ENCODE results near the gene FOXR1.
A peak's percentile ranks its signal among the peaks of the same experiment; 100 is the strongest.

FOXR1 gene

DNA sequence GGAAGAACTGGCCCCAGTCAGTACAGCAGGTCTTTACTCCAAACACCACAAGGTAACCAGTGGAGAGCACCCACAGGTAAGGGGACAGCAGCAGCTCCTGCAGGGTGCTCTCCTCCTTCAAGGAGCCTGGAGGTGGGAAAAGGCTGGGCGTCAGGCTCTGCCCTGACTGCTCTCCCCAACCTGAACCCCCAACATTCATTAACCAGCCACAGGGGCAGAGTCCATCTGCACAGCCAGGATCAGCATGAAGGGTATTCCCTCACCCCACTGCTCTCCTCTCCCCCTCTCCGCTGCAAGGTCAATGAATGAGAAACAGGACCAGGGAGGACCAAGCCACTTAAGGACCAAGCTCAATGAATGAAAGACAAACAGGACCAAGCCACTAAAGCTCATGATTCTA lies 55.4 kb downstream of the FOXR1 start:
- H3K4me2 ChIP-seq (ENCODE audit: insufficient read depth, low read length, poor library complexity, severe bottlenecking) = no peak overlapping the region
- H4K91ac ChIP-seq (ENCODE audit: low read depth, low read length, poor library complexity) = no peak overlapping the region
- H3K18ac ChIP-seq (ENCODE audit: low read length) = no peak overlapping the region
- H3K14ac ChIP-seq (ENCODE audit: low read length) = no peak overlapping the region
- H4K8ac ChIP-seq (ENCODE audit: low read depth, low read length) = no peak overlapping the region
- no peak overlapping the region for H2BK12ac ChIP-seq (ENCODE audit: low read length)
- H2AK5ac ChIP-seq (ENCODE audit: low read depth, low read length) = no peak overlapping the region
- no peak overlapping the region for H3K27ac ChIP-seq (replicated peaks; ENCODE audit: low read length)
- H2BK120ac ChIP-seq (ENCODE audit: low read depth, low read length) = no peak overlapping the region
- no peak overlapping the region for H2BK5ac ChIP-seq (ENCODE audit: low read length)
- H3K23ac ChIP-seq (ENCODE audit: low read depth, low read length, poor library complexity) = no peak overlapping the region
- H3K4me3 ChIP-seq (ENCODE audit: low read length in 2 of 2) = no peak overlapping the region
- H3K4me1 ChIP-seq (ENCODE audit: control insufficient read depth in 2 of 2, insufficient read depth in 1 of 2, low read depth in 1 of 2, low read length in 2 of 2) = peaks cover 6 to 12% of the 10 kb centered on the region in 2 donors
- H3K9me3 ChIP-seq (replicated peaks in 1 of 2; ENCODE audit: control insufficient read depth in 2 of 2, insufficient read depth in 1 of 2, low read depth in 1 of 2, low read length in 2 of 2) = no peaks in the 10 kb centered on the region
- no peak for DNase-seq (ENCODE audit: low spot score)
- no CpG with 5 or more reads among the region's 2 CpGs for WGBS, 2 donors (ENCODE audit: extremely low coverage in 2 of 2, insufficient read length in 2 of 2, insufficient replicate concordance in 1 of 2)
- H3K27me3 ChIP-seq (ENCODE audit: control insufficient read depth in 3 of 3, insufficient read depth in 3 of 3, low read depth in 1 of 3, low read length in 3 of 3) = no peaks in the 10 kb centered on the region
- no peak overlapping the region for H2AFZ ChIP-seq (ENCODE audit: low read length)
- peaks cover 19% of the 10 kb centered on the region for H3K79me1 ChIP-seq (ENCODE audit: low read depth, low read length)
- no peak overlapping the region for H3K9ac ChIP-seq (ENCODE audit: low read depth, low read length, poor library complexity)
- H3K4ac ChIP-seq (ENCODE audit: low read length) = no peak overlapping the region
- H2BK15ac ChIP-seq (ENCODE audit: low read length) = no peak overlapping the region
- H3K36me3 ChIP-seq (replicated peaks in 1 of 2; ENCODE audit: control insufficient read depth in 2 of 2, insufficient read depth in 2 of 2, low read length in 2 of 2) = peaks cover 51 to 72% of the 10 kb centered on the region in 2 donors

DNA sequence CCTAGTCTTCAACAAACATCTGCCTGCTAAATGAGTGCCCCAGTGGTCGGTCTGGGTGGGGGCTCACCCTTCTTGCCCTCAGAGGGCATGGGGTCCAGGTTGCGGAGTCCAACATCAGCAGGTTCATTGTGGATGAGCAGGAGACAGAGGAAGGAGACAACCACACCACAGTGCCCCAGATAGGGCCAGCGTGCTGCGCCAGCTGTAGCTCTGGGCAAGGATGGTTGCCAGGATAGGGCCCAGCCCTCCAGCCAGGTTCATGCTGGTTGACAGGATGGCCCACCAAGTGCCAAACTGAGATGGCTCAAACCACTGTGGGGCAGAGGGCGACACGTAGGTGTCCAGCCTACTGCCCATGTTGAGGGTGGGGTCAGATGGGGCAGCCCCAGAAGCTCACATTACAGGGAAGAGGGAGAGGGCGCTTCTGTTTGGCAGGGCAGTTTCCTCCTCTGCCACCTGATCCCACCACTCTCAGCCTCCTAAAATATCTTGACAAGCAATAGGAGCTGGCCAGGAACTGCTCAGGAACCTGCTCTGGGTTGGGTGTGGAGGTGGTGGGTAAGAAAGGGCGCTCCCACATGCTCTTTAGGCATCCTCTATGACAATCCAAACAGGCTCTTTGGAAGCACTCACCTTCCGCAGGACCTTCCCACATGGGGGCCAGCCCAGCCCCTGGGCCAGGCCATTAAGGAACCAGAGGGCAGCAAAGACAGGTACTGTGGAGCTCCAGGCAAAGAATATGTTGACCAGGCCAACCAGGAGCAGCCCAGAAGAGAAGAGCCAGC lies 56.2 kb downstream of the FOXR1 start:
- Histone ChIP-seq H3K79me1 (ENCODE audit: low read depth, low read length) (peaks cover 19% of the 10 kb centered on the region), H3K27ac (replicated peaks; ENCODE audit: low read length) (no peak overlapping the region), H2AK5ac (ENCODE audit: low read depth, low read length) (no peak overlapping the region), H2BK12ac (ENCODE audit: low read length) (no peak overlapping the region), H3K9ac (ENCODE audit: low read depth, low read length, poor library complexity) (no peak overlapping the region), H4K91ac (ENCODE audit: low read depth, low read length, poor library complexity) (no peak overlapping the region), H3K4me3 (ENCODE audit: low read length in 2 of 2) (no peak overlapping the region), H2BK5ac (ENCODE audit: low read length) (no peak overlapping the region), H3K36me3 (replicated peaks in 1 of 2; ENCODE audit: control insufficient read depth in 2 of 2, insufficient read depth in 2 of 2, low read length in 2 of 2) (peaks cover 48 to 64% of the 10 kb centered on the region in 2 donors), H3K4me1 (ENCODE audit: control insufficient read depth in 2 of 2, insufficient read depth in 1 of 2, low read depth in 1 of 2, low read length in 2 of 2) (peaks cover 6 to 12% of the 10 kb centered on the region in 2 donors), H2BK15ac (ENCODE audit: low read length) (no peak overlapping the region), H3K14ac (ENCODE audit: low read length) (no peak overlapping the region), H2AFZ (ENCODE audit: low read length) (no peak overlapping the region), H2BK120ac (ENCODE audit: low read depth, low read length) (no peak overlapping the region), H3K9me3 (replicated peaks in 1 of 2; ENCODE audit: control insufficient read depth in 2 of 2, insufficient read depth in 1 of 2, low read depth in 1 of 2, low read length in 2 of 2) (no peaks in the 10 kb centered on the region), H4K8ac (ENCODE audit: low read depth, low read length) (no peak overlapping the region), H3K18ac (ENCODE audit: low read length) (no peak overlapping the region), H3K23ac (ENCODE audit: low read depth, low read length, poor library complexity) (no peak overlapping the region), H3K27me3 (ENCODE audit: control insufficient read depth in 3 of 3, insufficient read depth in 3 of 3, low read depth in 1 of 3, low read length in 3 of 3) (no peaks in the 10 kb centered on the region), H3K4ac (ENCODE audit: low read length) (no peak overlapping the region), H3K4me2 (ENCODE audit: insufficient read depth, low read length, poor library complexity, severe bottlenecking) (no peak overlapping the region)
- no peak for DNase-seq (ENCODE audit: low spot score)
- no CpG with 5 or more reads among the region's 9 CpGs for WGBS, 2 donors (ENCODE audit: extremely low coverage in 2 of 2, insufficient read length in 2 of 2, insufficient replicate concordance in 1 of 2)

DNA sequence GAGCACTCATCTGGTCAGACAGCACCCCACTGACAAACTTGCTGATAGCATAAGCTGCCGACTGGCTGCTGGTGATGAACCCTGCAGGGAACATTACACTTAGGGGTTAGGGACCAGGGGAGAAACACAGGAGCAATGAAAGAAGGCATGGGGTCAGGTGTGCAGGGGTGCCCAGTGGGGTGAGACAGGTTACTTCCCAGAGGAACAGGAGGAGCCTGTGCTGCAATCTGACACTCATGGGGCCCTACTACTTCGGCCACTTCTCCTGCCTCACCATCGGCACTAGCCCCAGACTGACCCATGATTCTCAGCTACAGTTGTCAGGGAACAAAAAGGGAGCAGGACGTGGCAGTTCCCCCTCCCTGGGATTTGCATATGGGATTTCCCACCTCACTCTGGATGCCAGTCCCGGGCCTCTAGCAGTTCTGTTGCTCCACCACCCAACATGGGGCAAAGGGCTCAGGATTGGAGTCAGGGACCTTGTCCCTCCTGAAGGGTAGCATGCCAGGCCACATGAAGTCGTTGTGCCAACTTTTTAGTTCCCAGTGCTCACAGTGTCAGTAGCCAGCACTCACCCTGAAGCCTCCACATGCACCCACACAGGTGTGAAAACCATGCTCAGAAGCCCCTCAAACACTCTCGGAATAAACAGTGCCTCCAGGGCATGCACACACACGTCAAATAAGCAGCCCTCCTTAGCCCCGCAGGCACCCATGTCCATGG lies 56.9 kb downstream of the FOXR1 start:
- H3K4me2 ChIP-seq (ENCODE audit: insufficient read depth, low read length, poor library complexity, severe bottlenecking) = no peak overlapping the region
- no peak overlapping the region for H2BK120ac ChIP-seq (ENCODE audit: low read depth, low read length)
- no peaks in the 10 kb centered on the region for H3K27me3 ChIP-seq (ENCODE audit: control insufficient read depth in 3 of 3, insufficient read depth in 3 of 3, low read depth in 1 of 3, low read length in 3 of 3)
- no peak overlapping the region for H2AFZ ChIP-seq (ENCODE audit: low read length)
- no peak overlapping the region for H3K23ac ChIP-seq (ENCODE audit: low read depth, low read length, poor library complexity)
- H2BK12ac ChIP-seq (ENCODE audit: low read length) = no peak overlapping the region
- DNase-seq (ENCODE audit: low spot score) = no peak
- H3K27ac ChIP-seq (replicated peaks; ENCODE audit: low read length) = no peak overlapping the region
- no CpG with 5 or more reads among the region's 9 CpGs for WGBS, 2 donors (ENCODE audit: extremely low coverage in 2 of 2, insufficient read length in 2 of 2, insufficient replicate concordance in 1 of 2)
- H2BK5ac ChIP-seq (ENCODE audit: low read length) = no peak overlapping the region
- H3K4me1 ChIP-seq (ENCODE audit: control insufficient read depth in 2 of 2, insufficient read depth in 1 of 2, low read depth in 1 of 2, low read length in 2 of 2) = peaks cover 6 to 12% of the 10 kb centered on the region in 2 donors
- H3K4ac ChIP-seq (ENCODE audit: low read length) = no peak overlapping the region
- H2AK5ac ChIP-seq (ENCODE audit: low read depth, low read length) = no peak overlapping the region
- peaks cover 19% of the 10 kb centered on the region for H3K79me1 ChIP-seq (ENCODE audit: low read depth, low read length)
- no peaks in the 10 kb centered on the region for H3K9me3 ChIP-seq (replicated peaks in 1 of 2; ENCODE audit: control insufficient read depth in 2 of 2, insufficient read depth in 1 of 2, low read depth in 1 of 2, low read length in 2 of 2)
- no peak overlapping the region for H3K18ac ChIP-seq (ENCODE audit: low read length)
- no peak overlapping the region for H4K91ac ChIP-seq (ENCODE audit: low read depth, low read length, poor library complexity)
- H3K9ac ChIP-seq (ENCODE audit: low read depth, low read length, poor library complexity) = no peak overlapping the region
- H4K8ac ChIP-seq (ENCODE audit: low read depth, low read length) = no peak overlapping the region
- peaks cover 44 to 57% of the 10 kb centered on the region in 2 donors for H3K36me3 ChIP-seq (replicated peaks in 1 of 2; ENCODE audit: control insufficient read depth in 2 of 2, insufficient read depth in 2 of 2, low read length in 2 of 2)
- H2BK15ac ChIP-seq (ENCODE audit: low read length) = no peak overlapping the region
- H3K4me3 ChIP-seq (ENCODE audit: low read length in 2 of 2) = peak overlapping the region; percentile 0 to 4
- no peak overlapping the region for H3K14ac ChIP-seq (ENCODE audit: low read length)

DNA sequence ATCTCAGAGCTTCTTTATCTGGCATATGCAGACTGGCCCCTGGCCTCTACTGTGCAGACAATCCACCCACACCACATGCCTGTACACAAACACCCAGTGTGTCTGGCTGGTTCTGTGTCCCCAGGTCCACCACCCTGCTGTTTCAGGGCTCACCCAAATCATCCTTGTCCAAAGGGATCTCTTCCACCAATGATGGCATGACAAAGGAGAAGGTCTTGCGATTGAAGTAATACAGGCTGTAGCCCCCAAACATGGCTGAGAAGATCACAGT lies 57.4 kb downstream of the FOXR1 start:
- Histone ChIP-seq H3K4me3 (ENCODE audit: low read length in 2 of 2) (peak overlapping the region; percentile 0 to 4), H3K23ac (ENCODE audit: low read depth, low read length, poor library complexity) (peak overlapping the region; percentile 5), H3K27me3 (ENCODE audit: control insufficient read depth in 3 of 3, insufficient read depth in 3 of 3, low read depth in 1 of 3, low read length in 3 of 3) (no peaks in the 10 kb centered on the region), H4K91ac (ENCODE audit: low read depth, low read length, poor library complexity) (no peak overlapping the region), H3K18ac (ENCODE audit: low read length) (peak overlapping the region; percentile 9), H3K4ac (ENCODE audit: low read length) (no peak overlapping the region), H2AK5ac (ENCODE audit: low read depth, low read length) (no peak overlapping the region), H2BK5ac (ENCODE audit: low read length) (no peak overlapping the region), H3K36me3 (replicated peaks in 1 of 2; ENCODE audit: control insufficient read depth in 2 of 2, insufficient read depth in 2 of 2, low read length in 2 of 2) (peaks cover 40 to 52% of the 10 kb centered on the region in 2 donors), H2BK120ac (ENCODE audit: low read depth, low read length) (no peak overlapping the region), H3K9ac (ENCODE audit: low read depth, low read length, poor library complexity) (peak overlapping the region; percentile 47), H3K9me3 (replicated peaks in 1 of 2; ENCODE audit: control insufficient read depth in 2 of 2, insufficient read depth in 1 of 2, low read depth in 1 of 2, low read length in 2 of 2) (no peaks in the 10 kb centered on the region), H4K8ac (ENCODE audit: low read depth, low read length) (no peak overlapping the region), H3K4me1 (ENCODE audit: control insufficient read depth in 2 of 2, insufficient read depth in 1 of 2, low read depth in 1 of 2, low read length in 2 of 2) (peaks cover 6 to 12% of the 10 kb centered on the region in 2 donors), H2BK12ac (ENCODE audit: low read length) (no peak overlapping the region), H3K79me1 (ENCODE audit: low read depth, low read length) (peaks cover 19% of the 10 kb centered on the region), H2AFZ (ENCODE audit: low read length) (no peak overlapping the region), H3K4me2 (ENCODE audit: insufficient read depth, low read length, poor library complexity, severe bottlenecking) (no peak overlapping the region), H2BK15ac (ENCODE audit: low read length) (no peak overlapping the region), H3K14ac (ENCODE audit: low read length) (no peak overlapping the region), H3K27ac (replicated peaks; ENCODE audit: low read length) (no peak overlapping the region)
- no CpG with 5 or more reads among the region's 1 CpG for WGBS, 2 donors (ENCODE audit: extremely low coverage in 2 of 2, insufficient read length in 2 of 2, insufficient replicate concordance in 1 of 2)
- no peak for DNase-seq (ENCODE audit: low spot score)
